ENCODE data around the gene TMEM132D.

TMEM132D gene

DNA sequence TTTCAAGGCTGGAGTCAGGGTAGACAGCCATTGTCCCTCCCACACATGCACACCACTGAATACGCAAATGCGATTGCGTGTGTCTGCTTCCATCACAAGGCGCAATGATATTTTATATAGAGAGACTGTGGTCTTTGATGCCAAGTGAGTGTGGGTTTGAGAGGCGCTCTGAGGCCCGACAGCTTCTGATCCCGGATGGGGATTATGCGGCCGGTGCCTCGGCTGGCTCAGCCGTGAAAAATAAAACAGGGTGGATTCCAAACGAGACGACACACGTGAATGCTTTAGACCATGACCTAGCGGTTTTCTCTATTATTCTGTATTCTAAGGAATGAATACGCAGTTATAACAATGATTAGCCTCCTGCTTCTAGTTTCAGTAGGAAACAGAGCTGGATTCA, 72.5 kb downstream of the TMEM132D start:
- TF ChIP-seq, protein P1, sequence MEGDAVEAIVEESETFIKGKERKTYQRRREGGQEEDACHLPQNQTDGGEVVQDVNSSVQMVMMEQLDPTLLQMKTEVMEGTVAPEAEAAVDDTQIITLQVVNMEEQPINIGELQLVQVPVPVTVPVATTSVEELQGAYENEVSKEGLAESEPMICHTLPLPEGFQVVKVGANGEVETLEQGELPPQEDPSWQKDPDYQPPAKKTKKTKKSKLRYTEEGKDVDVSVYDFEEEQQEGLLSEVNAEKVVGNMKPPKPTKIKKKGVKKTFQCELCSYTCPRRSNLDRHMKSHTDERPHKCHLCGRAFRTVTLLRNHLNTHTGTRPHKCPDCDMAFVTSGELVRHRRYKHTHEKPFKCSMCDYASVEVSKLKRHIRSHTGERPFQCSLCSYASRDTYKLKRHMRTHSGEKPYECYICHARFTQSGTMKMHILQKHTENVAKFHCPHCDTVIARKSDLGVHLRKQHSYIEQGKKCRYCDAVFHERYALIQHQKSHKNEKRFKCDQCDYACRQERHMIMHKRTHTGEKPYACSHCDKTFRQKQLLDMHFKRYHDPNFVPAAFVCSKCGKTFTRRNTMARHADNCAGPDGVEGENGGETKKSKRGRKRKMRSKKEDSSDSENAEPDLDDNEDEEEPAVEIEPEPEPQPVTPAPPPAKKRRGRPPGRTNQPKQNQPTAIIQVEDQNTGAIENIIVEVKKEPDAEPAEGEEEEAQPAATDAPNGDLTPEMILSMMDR (IDR thresholded peaks at IDR 0.05; ENCODE audit: insufficient read depth, low read length, missing control alignments): no peak
- CTCF ChIA-PET: no interaction called here

DNA sequence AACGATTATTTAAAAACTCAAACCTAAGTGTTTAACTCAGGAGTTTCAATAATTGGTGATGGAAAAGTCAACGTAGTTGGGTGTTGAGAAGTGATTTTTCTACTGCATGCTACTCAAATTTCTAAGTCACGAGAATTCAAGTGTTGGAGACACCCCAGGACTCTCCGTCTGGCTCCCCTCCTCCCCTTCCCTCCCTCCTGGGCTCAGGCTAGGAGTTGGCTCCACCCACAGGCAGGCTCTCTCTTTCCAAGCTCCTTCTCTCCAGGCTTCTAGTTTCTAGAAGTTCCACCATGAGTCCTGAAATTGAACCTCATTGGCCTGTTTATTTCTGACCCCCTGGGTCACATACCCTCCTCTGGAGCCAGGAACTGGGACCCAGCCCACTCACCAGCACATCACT, 73.0 kb downstream of the TMEM132D start:
- TF ChIP-seq, protein P1 (IDR thresholded peaks at IDR 0.05; ENCODE audit: insufficient read depth, low read length, missing control alignments): no peak
- no peak overlapping the region for H3K4me3 ChIP-seq (ENCODE audit: low read depth, low read length)
- CTCF ChIA-PET: no interaction called here
- POLR2A ChIA-PET: no interaction called here
- no peak for DNase-seq (ENCODE audit: low read depth, low spot score)

More for the DNA sequence above, 72.5 kb downstream of the TMEM132D start:
- POLR2A ChIA-PET: no interaction called here
- DNase-seq (ENCODE audit: low read depth, low spot score): no peak
- H3K4me3 ChIP-seq (ENCODE audit: low read depth, low read length): no peak overlapping the region

- POLR2A ChIA-PET: no interaction called here
- TF ChIP-seq, protein P1 (IDR thresholded peaks at IDR 0.05; ENCODE audit: insufficient read depth, low read length, missing control alignments): no peak
- CTCF ChIA-PET: no interaction called here
- DNase-seq (ENCODE audit: low read depth, low spot score): no peak
- H3K4me3 ChIP-seq (ENCODE audit: low read depth, low read length): no peak overlapping the region
These were observed 75.9 kb downstream of the TMEM132D start for GRCh38 chr12:129827866-129828384.

DNA sequence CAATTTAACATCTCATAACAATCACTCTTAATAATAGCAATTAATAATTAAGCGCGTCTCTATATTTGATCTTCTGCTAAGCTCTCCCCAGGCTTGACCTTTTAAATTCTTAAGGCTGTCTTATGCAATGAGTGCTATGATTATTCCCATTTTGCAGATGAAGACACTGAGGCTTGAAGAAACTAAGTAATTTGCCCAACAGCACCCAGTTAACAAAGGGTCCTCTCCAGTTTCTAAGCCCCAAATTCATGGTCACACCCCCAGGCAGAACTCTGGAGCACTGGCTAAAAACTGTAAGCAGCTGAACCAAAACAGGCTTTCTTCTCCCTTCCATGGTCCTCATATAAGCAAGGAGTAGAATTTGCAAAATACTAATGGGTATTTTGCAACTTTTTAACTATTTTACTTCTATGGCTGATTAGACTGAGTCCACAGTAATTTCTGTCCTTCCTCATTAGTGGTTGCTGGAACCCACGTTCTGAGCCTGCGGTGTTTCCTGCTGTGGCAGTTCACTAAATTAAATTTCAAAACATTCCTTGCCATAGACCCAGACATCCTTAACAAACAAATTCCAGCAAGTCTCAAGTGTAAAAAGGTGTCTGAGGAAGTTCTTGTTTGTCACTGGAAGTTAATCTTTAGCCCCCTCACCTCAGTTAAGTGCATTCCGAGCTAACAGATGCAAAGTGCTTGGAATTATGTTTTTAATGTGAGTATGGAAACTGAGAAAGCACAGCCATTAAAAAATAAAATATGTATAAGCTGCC, 76.5 kb downstream of the TMEM132D start:
- no peak for DNase-seq (ENCODE audit: low read depth, low spot score)
- POLR2A ChIA-PET: no interaction called here
- H3K4me3 ChIP-seq (ENCODE audit: low read depth, low read length): no peak overlapping the region
- CTCF ChIA-PET: no interaction called here
- TF ChIP-seq, protein P1 (IDR thresholded peaks at IDR 0.05; ENCODE audit: insufficient read depth, low read length, missing control alignments): no peak

DNA sequence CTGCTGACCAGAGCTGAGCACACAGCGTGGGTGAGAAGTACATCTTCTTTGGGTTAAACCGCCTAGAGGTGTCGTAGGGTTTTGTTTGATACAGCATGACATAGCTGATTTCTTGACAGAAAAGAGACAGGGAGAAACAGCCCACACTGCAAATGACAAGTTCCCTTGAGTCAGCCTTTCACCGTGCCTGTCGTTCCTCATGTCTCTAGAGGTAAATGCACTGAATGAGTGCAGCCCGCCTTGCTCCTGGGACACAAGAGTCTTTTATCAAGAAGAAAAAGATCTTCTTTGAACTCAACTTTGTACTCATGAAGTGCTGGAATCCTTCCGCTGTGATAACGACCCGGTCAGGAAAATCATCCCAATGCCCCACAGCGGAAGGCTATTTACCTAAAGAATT, 77.6 kb downstream of the TMEM132D start:
- ChIA-PET POLR2A (no interaction called here), CTCF (no interaction called here)
- TF ChIP-seq, protein P1 (IDR thresholded peaks at IDR 0.05; ENCODE audit: insufficient read depth, low read length, missing control alignments): no peak
- H3K4me3 ChIP-seq (ENCODE audit: low read depth, low read length): no peak overlapping the region
- no peak for DNase-seq (ENCODE audit: low read depth, low spot score)

DNA sequence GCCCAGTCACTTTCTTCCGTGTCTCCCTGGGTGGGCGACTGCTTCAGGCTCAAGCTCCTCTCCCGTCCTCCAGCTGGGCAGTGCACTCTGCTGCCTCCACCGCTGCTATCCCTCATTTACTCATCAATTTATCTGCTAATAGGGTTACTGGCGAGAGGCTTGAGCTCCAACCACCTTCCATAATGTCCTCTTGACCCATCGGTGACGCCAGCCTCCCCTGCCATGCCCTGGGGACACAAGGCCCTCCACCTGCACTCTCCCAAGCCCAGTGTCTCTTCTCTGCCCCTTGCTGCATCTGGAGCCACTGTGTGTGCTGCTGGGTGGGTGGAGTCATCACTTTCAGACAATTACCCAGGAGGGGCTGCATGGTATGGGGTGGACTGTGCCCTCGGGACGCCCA, 78.5 kb downstream of the TMEM132D start:
- DNase-seq (ENCODE audit: low read depth, low spot score): no peak
- TF ChIP-seq, protein P1 (IDR thresholded peaks at IDR 0.05; ENCODE audit: insufficient read depth, low read length, missing control alignments): no peak
- ChIA-PET POLR2A (no interaction called here), CTCF (no interaction called here)
- no peak overlapping the region for H3K4me3 ChIP-seq (ENCODE audit: low read depth, low read length)
